HepG2 (cell line): Measurements from ENCODE around the gene SLC17A3. TPM values are rescaled to one million over a fixed set of nuclear protein-coding genes. Genes with fewer than 3 reads are reported as not detected.

Experiments used
- ATAC-seq: fragments of 200-7000 bp; cut with Tn5 transposase; 3 replicates; pipeline ENCODE4 v1.9.1; 2020; ENCODE audit warnings: mild to moderate bottlenecking, moderate library complexity
- Bru-seq: library from RNA; stranded (reverse); fragments of 400-500 nt; gene quantifications from one replicate; lab custom pipeline; 2021; lab: Mats Ljungman, UMichigan
- BruChase-seq, 2 experiments: library from RNA; stranded (reverse); fragments of 400-500 nt; gene quantifications; one replicate each; lab custom pipeline; 2021; lab: Mats Ljungman, UMichigan
- BruUV-seq: library from RNA; stranded (reverse); fragments of 400-500 nt; replicated peaks from 2 replicates; lab custom pipeline; 2021; lab: Mats Ljungman, UMichigan
- CTCF ChIA-PET: fragments of 300-600 bp; formaldehyde crosslinking; extraction: SDS; loops from one replicate; lab custom pipeline; 2021; ENCODE audit warnings: low total read pairs, inconsistent platforms, low intra/inter-chr PET ratio; lab: Yijun Ruan, JAX
- POLR2A ChIA-PET: fragments of 350-600 bp; sonication (Branson Sonifier 250); formaldehyde crosslinking; loops from one replicate; lab custom pipeline; 2020; ENCODE audit warnings: antibody characterized with exemption, inconsistent platforms; lab: Yijun Ruan, JAX
- DNase-seq: peaks from one replicate; pipeline ENCODE4 v3.0.0-alpha.2; 2015; ENCODE audit warnings: low spot score
- FAIRE-seq: peaks from 3 replicates; lab custom pipeline; 2011; peaks lifted over from hg19 to GRCh38; lab: Jason Lieb, UNC
- H2AFZ ChIP-seq: one replicate; pipeline ENCODE4 v1.6.1; 2011; ENCODE audit warnings: low read length, inconsistent platforms
- H3K27ac ChIP-seq: fragments of 300-600 bp; 3 replicates; pipeline ENCODE4 v1.8.0; 2011; ENCODE audit warnings: mixed run types, mild to moderate bottlenecking, mixed read lengths, low read length, inconsistent platforms; ENCODE audit not compliant: insufficient read depth; ENCODE audit errors: extremely low read length
- H3K27me3 ChIP-seq, 2 experiments: fragments of 200-600 bp in 1 of 2; 2 replicates in 1 of 2; 3 replicates in 1 of 2; pipeline versions ENCODE4 v1.6.0 to v1.8.0; 2011; ENCODE audit warnings: low read length in 2 of 2, mild to moderate bottlenecking in 2 of 2, moderate library complexity in 2 of 2, inconsistent platforms in 1 of 2; ENCODE audit not compliant: insufficient read depth in 2 of 2, control insufficient read depth in 1 of 2
- H3K36me3 ChIP-seq, 2 experiments: fragments of 200-600 bp in 1 of 2; replicated peaks in 1 of 2; 2 replicates in 1 of 2; 3 replicates in 1 of 2; pipeline versions ENCODE4 v1.5.1 to v1.8.0; 2011; ENCODE audit warnings: low read length in 2 of 2, inconsistent platforms in 1 of 2; ENCODE audit not compliant: insufficient read depth in 2 of 2, control insufficient read depth in 1 of 2
- H3K4me1 ChIP-seq: 2 replicates; pipeline ENCODE4 v1.5.1; 2012; ENCODE audit warnings: low read length, inconsistent platforms; ENCODE audit not compliant: insufficient read depth
- H3K4me2 ChIP-seq: 2 replicates; pipeline ENCODE4 v1.6.0; 2011; ENCODE audit warnings: low read depth, low read length, inconsistent platforms
- H3K4me3 ChIP-seq, 3 experiments: fragments of 200-600 bp in 1 of 3; sonication (generic), shearing (Covaris generic) in 1 of 3; replicated peaks in 1 of 3; 2 replicates each; pipeline ENCODE4 v1.5.1; 2011 to 2016; ENCODE audit warnings: low read length in 3 of 3, inconsistent platforms in 2 of 3, low read depth in 2 of 3, mild to moderate bottlenecking in 2 of 3, control low read depth in 1 of 3, mixed read lengths in 1 of 3; ENCODE audit not compliant: insufficient read depth in 1 of 3
- H3K79me2 ChIP-seq: one replicate; pipeline ENCODE4 v1.6.1; 2011; ENCODE audit warnings: low read length, inconsistent platforms; ENCODE audit not compliant: insufficient read depth
- H3K9ac ChIP-seq: 2 replicates; pipeline ENCODE4 v1.6.0; 2011; ENCODE audit warnings: mild to moderate bottlenecking, low read depth, low read length, inconsistent platforms; ENCODE audit not compliant: insufficient read depth
- H3K9me3 ChIP-seq: 2 replicates; pipeline ENCODE4 v1.5.1; 2012; ENCODE audit warnings: mild to moderate bottlenecking, low read length
- H4K20me1 ChIP-seq: 2 replicates; pipeline ENCODE4 v1.6.0; 2011; ENCODE audit warnings: inconsistent platforms, mild to moderate bottlenecking, low read length, moderate library complexity; ENCODE audit not compliant: insufficient read depth
- CSRNP2 ChIP-seq: sonication (generic); formaldehyde crosslinking; conservative IDR thresholded peaks from 2 replicates; pipeline ENCODE4 v1.8.0; 2022; ENCODE audit warnings: low read depth, missing genetic modification reagents
- EED ChIP-seq: sonication (generic); formaldehyde crosslinking; IDR thresholded peaks from 2 replicates; pipeline ENCODE4 v1.5.0; 2020; ENCODE audit warnings: mild to moderate bottlenecking, missing genetic modification reagents
- ESRRA ChIP-seq: sonication (generic); formaldehyde crosslinking; IDR thresholded peaks from 2 replicates; pipeline ENCODE4 v1.5.1; 2020; ENCODE audit warnings: mild to moderate bottlenecking, low read depth, missing genetic modification reagents
- FLYWCH1 ChIP-seq: sonication (generic); formaldehyde crosslinking; IDR thresholded peaks from 2 replicates; pipeline ENCODE4 v1.8.1; 2023; ENCODE audit warnings: mild to moderate bottlenecking, missing genetic modification reagents
- FOSL1 ChIP-seq: sonication (generic); formaldehyde crosslinking; IDR thresholded peaks from 2 replicates; pipeline ENCODE4 v1.9.0; 2021; ENCODE audit warnings: missing genetic modification reagents, borderline replicate concordance
- FOXK2 ChIP-seq: fragments of 450-650 bp; IDR thresholded peaks from 2 replicates; pipeline ENCODE4 v1.6.1; 2016
- KDM5A ChIP-seq: fragments of 200-600 bp; sonication (generic); IDR thresholded peaks from 2 replicates; pipeline ENCODE4 v1.7.0; 2018; ENCODE audit warnings: antibody characterized with exemption, mild to moderate bottlenecking, low read length, borderline replicate concordance
- LRRFIP1 ChIP-seq: sonication (generic); formaldehyde crosslinking; conservative IDR thresholded peaks from 2 replicates; pipeline ENCODE4 v1.4.0; 2020; ENCODE audit warnings: missing genetic modification reagents
- RFX3 ChIP-seq: IDR thresholded peaks from 2 replicates; pipeline ENCODE4 v1.6.1; 2016; ENCODE audit warnings: missing biosample characterization, missing genetic modification reagents
- SSRP1 ChIP-seq: IDR thresholded peaks from 2 replicates; pipeline ENCODE4 v1.6.1; 2016; ENCODE audit warnings: control low read depth
- ZBTB20 ChIP-seq: sonication (generic); formaldehyde crosslinking; IDR thresholded peaks from 2 replicates; pipeline ENCODE4 v1.8.1; 2023; ENCODE audit warnings: missing genetic modification reagents, low read depth, mild to moderate bottlenecking, borderline replicate concordance
- ZNF260 ChIP-seq: sonication (generic); formaldehyde crosslinking; IDR thresholded peaks from 2 replicates; pipeline ENCODE4 v1.4.0; 2020; ENCODE audit warnings: missing genetic modification reagents, low read depth, mild to moderate bottlenecking, borderline replicate concordance
- ZNF605 ChIP-seq: sonication (generic); formaldehyde crosslinking; IDR thresholded peaks from 2 replicates; pipeline ENCODE4 v1.8.0; 2022; ENCODE audit warnings: mild to moderate bottlenecking, missing genetic modification reagents
- ZNF839 ChIP-seq: sonication (generic); formaldehyde crosslinking; IDR thresholded peaks from 2 replicates; pipeline ENCODE4 v1.4.0; 2020; ENCODE audit warnings: missing genetic modification reagents, mild to moderate bottlenecking, borderline replicate concordance
- WGBS: methylation state at CpG from one replicate; pipeline ENCODE4 v1.1.6; 2017; ENCODE audit warnings: low lambda C conversion rate; 5-methylcytosine and 5-hydroxymethylcytosine counted together
- in situ Hi-C: cut with HindIII; loops from 2 replicates; pipeline ENCODE4 v1.10.0; 2017; ENCODE audit warnings: low pct_unique_long_range_greater_than_20kb; ENCODE audit not compliant: extremely low pct_ligation_motif_present
- intact Hi-C: fragments of 100-400 bp; cut with micrococcal nuclease; formaldehyde crosslinking; loops from one replicate; pipeline ENCODE4 v1.10.0; 2022; ENCODE audit not compliant: unreplicated experiment
- long read RNA-seq, 2 experiments: library from RNA in 1 of 2; library from polyadenylated mRNA in 1 of 2; stranded (forward) in 1 of 2; unstranded in 1 of 2; transcript quantifications; one replicate each; pipeline ENCODE4 v2.0.0, GENCODE V29; 2019 to 2022
- polyA minus RNA-seq, 3 experiments: library from RNA; depleted of rRNA, polyadenylated mRNA; stranded (reverse); fragments of >200 nt; gene quantifications; 2 replicates each; pipeline ENCODE4 v1.2.3, GENCODE V29; 2011; ENCODE audit warnings: low replicate concordance in 1 of 3
- polyA plus RNA-seq, 8 experiments: library from polyadenylated mRNA; depleted of rRNA in 3 of 8; stranded (reverse) in 7 of 8; unstranded in 1 of 8; fragments of >200 nt; fragmentation: Illumina TruSeq in 4 of 8; extraction: Trizol in 4 of 8; gene quantifications; 2 replicates each; pipeline versions ENCODE4 v1.2.1 to v1.2.3, GENCODE V29; 2011 to 2016; ENCODE audit warnings: low read depth in 4 of 8, missing spikeins in 1 of 8, mixed read lengths in 1 of 8; ENCODE audit not compliant: insufficient read depth in 1 of 8
- total RNA-seq, 5 experiments: library from RNA; depleted of rRNA; stranded (reverse); fragments of >200 nt; fragmentation: Illumina TruSeq; extraction: Trizol; gene quantifications; 2 replicates each; pipeline ENCODE4 v1.2.3, GENCODE V29; 2016; ENCODE audit warnings: low read depth in 1 of 5

The SLC17A3 gene
- total RNA-seq (2016; rRNA removed; fragmentation: Illumina TruSeq; extraction: Trizol): 0.09 TPM in 1 of 2 replicates, not detected in the other
- total RNA-seq (2016; cell fraction: cytosol; rRNA removed; fragmentation: Illumina TruSeq; extraction: Trizol; ENCODE audit: low read depth): not detected in 2 replicates
- not detected in 2 replicates for total RNA-seq (2016; cell fraction: insoluble cytoplasmic fraction; rRNA removed; fragmentation: Illumina TruSeq; extraction: Trizol)
- total RNA-seq (2016; cell fraction: membrane; rRNA removed; fragmentation: Illumina TruSeq; extraction: Trizol): not detected in 2 replicates
- total RNA-seq (2016; cell fraction: nucleus; rRNA removed; fragmentation: Illumina TruSeq; extraction: Trizol): not detected in 2 replicates
- polyA plus RNA-seq (2011; rRNA removed): 0.08 and 0.11 TPM in 2 replicates
- polyA plus RNA-seq (2011; cell fraction: cytosol; rRNA removed): 0.05 TPM in 1 of 2 replicates, not detected in the other
- 0.48 and 0.58 TPM in 2 replicates for polyA plus RNA-seq (2011; cell fraction: nucleus; rRNA removed)
- polyA plus RNA-seq (2012): 0.60 and 2.0 TPM in 2 replicates
- polyA plus RNA-seq (2016; cell fraction: cytosol; fragmentation: Illumina TruSeq; extraction: Trizol; ENCODE audit: low read depth): not detected in 2 replicates
- polyA plus RNA-seq (2016; cell fraction: insoluble cytoplasmic fraction; fragmentation: Illumina TruSeq; extraction: Trizol; ENCODE audit: low read depth): not detected in 2 replicates
- not detected in 2 replicates for polyA plus RNA-seq (2016; cell fraction: membrane; fragmentation: Illumina TruSeq; extraction: Trizol; ENCODE audit: low read depth)
- polyA plus RNA-seq (2016; cell fraction: nucleus; fragmentation: Illumina TruSeq; extraction: Trizol; ENCODE audit: insufficient read depth, low read depth): not detected in 2 replicates
- polyA minus RNA-seq (2011; rRNA and poly(A)+ RNA removed; ENCODE audit: low replicate concordance): not detected in 2 replicates
- polyA minus RNA-seq (2011; cell fraction: cytosol; rRNA and poly(A)+ RNA removed): not detected in 2 replicates
- polyA minus RNA-seq (2011; cell fraction: nucleus; rRNA and poly(A)+ RNA removed): not detected in 2 replicates
- Bru-seq, nascent RNA: percentile 6 among the genes with signal in this experiment
- percentile 13 among the genes with signal in this experiment for BruChase-seq, experiment 1, labeled RNA remaining after a 6-hour chase
- percentile 19 among the genes with signal in this experiment for BruChase-seq, experiment 2, labeled RNA remaining after a 2-hour chase
- long read RNA-seq, experiment 1: 0 reads
- long read RNA-seq, experiment 2: 0 reads

GRCh38 chr6:25874118-25874517 is at the start of gene SLC17A3:
TSS of gene SLC17A3 (minus strand) at chr6:25874243. CDS start at chr6:25868387, 5,856 bp downstream.
- TF ChIP-seq LRRFIP1 (no peak), ZNF260 (no peak), RFX3 (CRISPR knock-in tag) (no peak), KDM5A (no peak), ZNF839 (no peak), EED (CRISPR knock-in tag) (no peak), FLYWCH1 (CRISPR knock-in tag) (no peak), FOSL1 (CRISPR knock-in tag) (no peak), CSRNP2 (CRISPR knock-in tag) (no peak), ZBTB20 (no peak), ESRRA (no peak), FOXK2 (no peak), SSRP1 (CRISPR knock-in tag) (no peak), ZNF605 (no peak)
- BruUV-seq: no TSS peak
- WGBS: 49% methylated on average over 3 of the region's 3 CpGs
- in situ Hi-C loops: no loop called here
- POLR2A ChIA-PET: no interaction called here
- Histone ChIP-seq H3K9ac (no peak within 1 kb of the TSS), H3K27me3 (no peaks in the 10 kb centered on the region), H3K27ac (no peak within 1 kb of the TSS), H2AFZ (no peak within 1 kb of the TSS), H3K79me2 (no peaks in the 10 kb centered on the region), H3K4me1 (peaks cover 32% of the 10 kb centered on the region), H3K9me3 (no peaks in the 10 kb centered on the region), H3K4me3 (no peak within 1 kb of the TSS), H4K20me1 (no peaks in the 10 kb centered on the region), H3K36me3 (no peaks in the 10 kb centered on the region), H3K4me2 (no peak within 1 kb of the TSS)
- DNase-seq (no peak), FAIRE-seq (peak; percentile 4), ATAC-seq (no peak)
- CTCF ChIA-PET: no interaction called here
- intact Hi-C loops: no loop called here
